ENCODE data around the gene ZNF718.

GRCh38 chr4:98386-98785, 25.9 kb upstream of the ZNF718 start:
- TF ChIP-seq CTCF (conservative IDR thresholded peaks at IDR 0.05 in 1 of 2, IDR thresholded peaks at IDR 0.05 in 1 of 2; ENCODE audit: low read depth in 1 of 2, low read length in 2 of 2), result no peak
- no peak for TF ChIP-seq EZH2 (IDR thresholded peaks at IDR 0.05; ENCODE audit: low read length, missing control alignments)

All from fibroblast of lung (primary cell).